GM12801 (cell line): Measurements from ENCODE around the gene TPD52L1.

Experiments
- TF ChIP-seq, protein P1 (sequence below): IDR thresholded peaks from one replicate; pipeline ENCODE4 v1.5.1; 2011; ENCODE audit warnings: control low read depth; ENCODE audit not compliant: insufficient read length; ENCODE audit errors: extremely low read depth

TPD52L1 gene

DNA sequence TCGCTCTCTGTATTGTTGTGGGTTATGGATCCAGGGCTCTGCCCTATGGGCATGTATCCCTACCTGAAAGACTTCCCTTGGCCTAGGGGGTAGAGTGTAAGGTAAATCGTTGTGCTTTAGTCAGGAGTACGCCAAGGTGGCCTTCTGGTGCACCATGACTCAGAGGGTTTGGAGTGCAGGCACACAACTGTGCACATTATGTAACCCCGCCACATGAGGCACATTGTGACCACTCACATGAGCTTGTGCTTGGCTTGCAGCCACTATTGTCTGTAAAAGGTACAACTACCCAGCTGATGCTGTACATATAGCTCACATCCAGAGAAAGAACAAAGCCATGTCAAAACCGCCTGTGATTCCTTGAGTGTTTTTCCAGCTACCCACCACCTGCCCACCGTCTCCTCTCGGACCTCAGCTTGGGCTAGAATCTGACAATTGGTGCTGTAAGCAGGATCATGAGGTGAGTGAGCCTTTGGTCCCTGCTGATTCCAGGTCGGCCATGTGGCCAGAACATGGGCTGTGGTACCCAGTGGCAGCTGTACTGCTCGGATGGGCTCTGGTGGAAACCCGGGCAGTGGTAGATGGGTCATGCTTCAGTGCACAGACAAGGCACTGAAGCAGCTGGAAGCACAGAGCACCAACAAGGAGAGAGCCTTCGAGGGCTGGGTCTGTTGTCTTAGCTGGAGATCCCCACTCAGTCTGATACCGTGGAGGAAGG is 114.4 kb downstream of the TPD52L1 start:
- TF ChIP-seq, protein P1, sequence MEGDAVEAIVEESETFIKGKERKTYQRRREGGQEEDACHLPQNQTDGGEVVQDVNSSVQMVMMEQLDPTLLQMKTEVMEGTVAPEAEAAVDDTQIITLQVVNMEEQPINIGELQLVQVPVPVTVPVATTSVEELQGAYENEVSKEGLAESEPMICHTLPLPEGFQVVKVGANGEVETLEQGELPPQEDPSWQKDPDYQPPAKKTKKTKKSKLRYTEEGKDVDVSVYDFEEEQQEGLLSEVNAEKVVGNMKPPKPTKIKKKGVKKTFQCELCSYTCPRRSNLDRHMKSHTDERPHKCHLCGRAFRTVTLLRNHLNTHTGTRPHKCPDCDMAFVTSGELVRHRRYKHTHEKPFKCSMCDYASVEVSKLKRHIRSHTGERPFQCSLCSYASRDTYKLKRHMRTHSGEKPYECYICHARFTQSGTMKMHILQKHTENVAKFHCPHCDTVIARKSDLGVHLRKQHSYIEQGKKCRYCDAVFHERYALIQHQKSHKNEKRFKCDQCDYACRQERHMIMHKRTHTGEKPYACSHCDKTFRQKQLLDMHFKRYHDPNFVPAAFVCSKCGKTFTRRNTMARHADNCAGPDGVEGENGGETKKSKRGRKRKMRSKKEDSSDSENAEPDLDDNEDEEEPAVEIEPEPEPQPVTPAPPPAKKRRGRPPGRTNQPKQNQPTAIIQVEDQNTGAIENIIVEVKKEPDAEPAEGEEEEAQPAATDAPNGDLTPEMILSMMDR, result no peak

DNA sequence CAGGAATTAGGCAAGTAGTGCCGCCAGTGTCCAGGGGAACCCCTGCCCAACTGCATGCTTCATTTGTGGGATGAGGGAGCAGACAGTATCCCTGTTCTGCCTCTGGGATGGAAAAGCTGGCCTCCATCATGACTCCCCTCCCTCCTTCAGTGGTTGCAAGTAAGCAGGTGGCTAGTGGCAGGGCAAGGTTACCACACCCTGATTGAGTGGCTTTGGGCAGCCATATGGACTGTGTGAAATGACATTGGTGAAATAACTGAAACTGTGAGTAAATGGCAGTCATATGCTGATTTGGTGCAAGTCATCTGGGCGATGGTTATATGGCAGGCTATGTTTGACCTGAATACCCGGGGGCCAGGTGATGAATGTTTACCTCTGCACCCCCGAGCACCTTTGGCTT is 115.2 kb downstream of the TPD52L1 start:
- TF ChIP-seq, protein P1, result no peak

- TF ChIP-seq, protein P1, result no peak
Measured at GRCh38 chr6:125269328-125269985, 115.9 kb downstream of the TPD52L1 start.

GRCh38 chr6:125270380-125270779 is 116.8 kb downstream of the TPD52L1 start:
- TF ChIP-seq, protein P1, result no peak

- TF ChIP-seq, protein P1, result no peak
Measured at GRCh38 chr6:125271486-125272159, 118.0 kb downstream of the TPD52L1 start.

- TF ChIP-seq, protein P1, result no peak
Measured at GRCh38 chr6:125273251-125273650, 119.7 kb downstream of the TPD52L1 start.

DNA sequence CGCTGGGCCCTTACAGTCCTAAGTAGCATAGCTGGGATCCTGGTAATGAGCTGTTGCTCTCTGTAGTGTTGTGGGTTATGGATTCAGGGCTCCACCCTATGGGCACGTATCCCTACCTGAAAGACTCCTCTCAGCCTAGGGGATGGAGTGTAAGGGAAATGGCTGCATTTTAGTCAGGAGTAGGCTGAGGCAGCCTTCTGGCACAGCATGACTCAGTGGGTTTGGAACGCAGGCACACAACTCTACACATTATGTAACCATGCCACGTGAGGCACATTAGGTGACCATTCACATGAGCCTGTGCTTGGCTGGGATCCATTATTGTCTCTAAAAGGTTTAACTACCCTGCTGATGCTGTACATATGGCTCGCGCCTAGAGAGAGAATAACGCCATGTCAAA is 120.4 kb downstream of the TPD52L1 start:
- TF ChIP-seq, protein P1, result no peak
